Heart right ventricle (tissue), 16 donors: Measurements from ENCODE around the gene ABCD3. TPM values are rescaled to one million over a fixed set of nuclear protein-coding genes. Genes with fewer than 3 reads are reported as not detected.

ENCODE experiments used
- ATAC-seq, 8 donors: fragments of 200-7000 bp; cut with Tn5 transposase; one replicate each; pipeline ENCODE4 v1.9.1; 2020; ENCODE audit warnings: mild to moderate bottlenecking in 8 of 8, moderate library complexity in 8 of 8, moderate number of reproducible peaks in 1 of 8
- DNase-seq, 2 donors: peaks; one replicate each; pipeline ENCODE4 v3.0.0-alpha.2; 2020
- H3K27ac ChIP-seq, 10 donors: fragments of 200-600 bp; sonication (generic) in 2 of 10; one replicate each; pipeline versions ENCODE4 v1.5.0 to v1.8.0; 2020 to 2022; ENCODE audit warnings: mild to moderate bottlenecking in 3 of 10
- H3K27me3 ChIP-seq, 7 donors: fragments of 200-600 bp; one replicate each; pipeline ENCODE4 v1.8.0; 2021 to 2022; ENCODE audit warnings: mild to moderate bottlenecking in 2 of 7
- H3K36me3 ChIP-seq, 9 donors: fragments of 200-600 bp; sonication (generic) in 1 of 9; one replicate each; pipeline versions ENCODE4 v1.5.0 to v1.8.0; 2020 to 2022; ENCODE audit warnings: mild to moderate bottlenecking in 2 of 9
- H3K4me1 ChIP-seq, 9 donors: fragments of 200-600 bp; sonication (generic) in 1 of 9; one replicate each; pipeline versions ENCODE4 v1.5.0 to v1.8.0; 2020 to 2022; ENCODE audit warnings: mild to moderate bottlenecking in 4 of 9
- H3K4me3 ChIP-seq, 10 donors: fragments of 200-600 bp; sonication (generic) in 2 of 10; one replicate each; pipeline versions ENCODE4 v1.5.0 to v1.8.0; 2020 to 2022; ENCODE audit warnings: mild to moderate bottlenecking in 7 of 10, moderate library complexity in 2 of 10
- H3K9me3 ChIP-seq, 11 donors: fragments of 200-600 bp in 10 of 11; sonication (generic) in 2 of 11; one replicate each; pipeline versions ENCODE4 v1.5.0 to v1.8.0; 2013 to 2022; ENCODE audit warnings: mild to moderate bottlenecking in 2 of 11, control low read depth in 1 of 11, moderate library complexity in 1 of 11
- CTCF ChIP-seq, 9 donors: fragments of 200-600 bp; sonication (generic) in 2 of 9; IDR thresholded peaks; one replicate each; pipeline versions ENCODE4 v1.5.0 to v1.8.0; 2021 to 2022; ENCODE audit warnings: antibody characterized with exemption in 9 of 9, mild to moderate bottlenecking in 5 of 9, moderate library complexity in 1 of 9
- WGBS, 2 donors: extraction: QIAGEN DNeasy Blood & Tissue Kit; methylation state at CpG; one replicate each; pipeline ENCODE4 v1.1.7; 2013; ENCODE audit warnings: inconsistent platforms in 1 of 2; 5-methylcytosine and 5-hydroxymethylcytosine counted together
- intact Hi-C, 10 donors: fragments of 100-400 bp; cut with DNase I; formaldehyde crosslinking; loops; one replicate each; pipeline versions ENCODE4 v1.11.1 to v1.14.2; 2022
- polyA plus RNA-seq, 2 donors: library from polyadenylated mRNA; stranded (reverse); fragments of 200-250 nt; gene quantifications; one replicate each; pipeline ENCODE4 v1.2.3, GENCODE V29; 2013
- total RNA-seq, 10 donors: library from RNA; stranded (reverse); fragmentation: NEBNext Ultra II Directional in 3 of 10; extraction: Animal tissue kit (Norgen Biotek cat#: 25700) in 3 of 10; gene quantifications; one replicate each; pipeline versions ENCODE4 v1.2.1 to v1.2.4, GENCODE V29; 2021 to 2023
- donor health status: Arrhythmogenic right ventricular cardiomyopathy.
- donor health status: ischemic (EF 13 %, LVEDD 7.1; RV severe dilation, severe dysfunction).
- donor health status: healthy with polysubstance abuse.
- donor health status: DM: no; HTN: yes; CAD: no.
- donor health status: DM: no; HTN: no; CAD: no.
- donor health status: ischemic (EF 25% LVEDD 6.9; RV normal size, moderate dysfunction).
- donor health status: ischemic (EF 25% LVEDD 5.7; RV mildly dilated, moderate dysfunction).
- donor health status: healthy.
- donor health status: DM: yes; HTN: yes; CAD: no.
- donor health status: Ischemic cardiomyopathy.
- donor health status: ischemic (EF 35%, LVEDD 5.7; RV mildly dilated, moderate dysfunction).
- donor health status: nonischemic (EF 11% LVEDD 7.7; RV severe dilation, severe dysfunction).
- donor health status: DM: yes; HTN: yes; CAD: no.
- donor health status: PGD.
- donor health status: ischemic (EF 29% LVEDD 5.4; RV normal size, mild dysfunction).
- donor health status: nonischemic (EF 23%, LVEDD 6.1; RV moderate dilation, normal function).

The ABCD3 gene
- total and polyA plus RNA-seq, 12 donors: 22.2 to 90.0 (median 59.1) TPM

GRCh38 chr1:94416901-94417727 is 1.1 kb upstream of the ABCD3 start:
- H3K36me3 ChIP-seq: no peaks in the 10 kb centered on the region
- peak overlapping the region; percentile 59 to 98 (median 93) for H3K4me3 ChIP-seq
- ATAC-seq (peak; percentile 18 to 70 (median 47)), DNase-seq (peak in 1 of 2 donors; percentile 56)
- intact Hi-C loops: loop anchor here in 1 of 10 donors (5.0 kb wide), 1 partner anchor 45 kb away; no protein-coding TSS in a partner anchor
- peaks cover 0 to 4% (median 0%) of the 10 kb centered on the region in 7 donors for H3K27me3 ChIP-seq
- 22 to 24% methylated on average over 15 of the region's 15 CpGs for WGBS, 2 donors
- no peak for TF ChIP-seq CTCF (IDR thresholded peaks at IDR 0.05)
- peaks cover 0 to 42% (median 33%) of the 10 kb centered on the region in 9 donors for H3K4me1 ChIP-seq
- H3K9me3 ChIP-seq: no peaks in the 10 kb centered on the region
- H3K27ac ChIP-seq: peak overlapping the region; percentile 64 to 97 (median 92)

DNA sequence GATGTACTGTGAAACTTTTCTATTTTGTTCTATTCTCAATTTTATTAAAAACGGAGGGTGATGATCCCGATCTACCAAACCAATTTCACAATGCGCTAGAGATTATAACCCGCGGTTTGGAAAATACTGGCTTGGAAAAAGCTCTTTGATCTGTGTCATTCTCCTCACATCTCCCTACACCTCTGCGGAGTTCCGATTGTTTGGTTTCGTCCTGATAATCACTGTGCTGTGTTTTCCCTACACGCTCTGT is 536 bp upstream of the ABCD3 start:
- H3K4me1 ChIP-seq: peaks cover 0 to 45% (median 38%) of the 10 kb centered on the region in 9 donors
- intact Hi-C loops: loop anchor here in 1 of 10 donors (5.0 kb wide), 1 partner anchor 45 kb away; no protein-coding TSS in a partner anchor
- H3K27ac ChIP-seq: peak overlapping the region; percentile 64 to 97 (median 92)
- WGBS, 2 donors: 2 to 4% methylated on average over 9 of the region's 9 CpGs
- peaks cover 0 to 4% (median 0%) of the 10 kb centered on the region in 7 donors for H3K27me3 ChIP-seq
- H3K4me3 ChIP-seq: peak overlapping the region; percentile 59 to 98 (median 93)
- H3K9me3 ChIP-seq: no peaks in the 10 kb centered on the region
- TF ChIP-seq CTCF (IDR thresholded peaks at IDR 0.05): no peak
- ATAC-seq (no peak), DNase-seq (no peak)
- no peaks in the 10 kb centered on the region for H3K36me3 ChIP-seq

DNA sequence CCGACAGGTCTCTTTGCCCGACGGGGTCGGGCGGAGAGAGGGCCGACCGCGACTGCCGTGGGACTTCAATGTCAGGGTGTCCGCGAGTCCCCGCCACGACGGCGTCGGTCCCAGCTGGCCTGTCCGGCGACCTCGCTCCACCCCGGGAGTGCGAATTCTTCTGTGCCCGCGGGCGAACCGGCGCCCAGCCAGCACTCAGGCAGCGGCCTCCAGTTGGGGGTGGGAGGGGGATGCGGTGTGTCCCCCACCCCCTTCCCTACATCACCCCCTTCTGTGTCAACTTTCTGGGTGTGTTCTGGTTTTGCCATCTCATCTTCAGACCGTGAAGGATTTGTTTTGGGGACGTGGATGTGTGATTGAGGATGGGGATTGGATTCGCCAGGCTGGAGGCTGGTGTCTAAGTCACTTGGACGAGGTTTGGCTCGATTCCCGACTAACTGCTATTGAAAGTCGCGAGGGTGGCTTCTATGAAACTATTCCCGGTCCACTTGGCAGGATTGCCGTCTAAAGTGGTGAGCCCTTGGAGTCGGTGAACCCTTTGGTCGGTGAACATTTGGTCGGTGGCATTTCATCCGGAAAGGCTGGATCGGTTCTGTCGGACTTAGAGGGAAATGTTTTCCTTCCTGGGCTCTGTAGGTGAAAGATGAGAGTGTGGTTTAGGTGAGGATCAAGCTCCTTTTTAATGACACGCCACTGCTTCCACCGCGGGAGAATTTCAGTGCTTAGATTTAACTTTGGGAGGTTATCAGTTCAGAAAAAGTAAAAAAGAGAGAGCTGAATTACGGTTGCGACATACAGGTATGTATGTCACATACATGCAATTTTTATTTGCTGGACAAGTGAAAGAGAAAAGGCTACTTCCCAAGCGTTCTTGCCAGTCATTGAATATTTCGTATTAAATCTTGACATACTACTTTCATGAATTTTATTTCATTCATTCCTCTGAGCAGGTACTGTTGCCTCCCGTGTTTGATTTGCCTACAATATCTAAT is 771 bp downstream of the ABCD3 start:
- peak; percentile 61 to 67 for DNase-seq
- Histone ChIP-seq H3K36me3 (no peaks in the 10 kb centered on the region), H3K27ac (peak overlapping the region; percentile 81 to 97 (median 92)), H3K4me1 (peaks cover 0 to 58% (median 48%) of the 10 kb centered on the region in 9 donors), H3K4me3 (peak overlapping the region; percentile 59 to 98 (median 93)), H3K27me3 (no peaks in the 10 kb centered on the region), H3K9me3 (no peaks in the 10 kb centered on the region)
- intact Hi-C loops: loop anchor here in 2 of 10 donors (2.0 to 5.0 kb wide), 2 partner anchors 43 to 60 kb away; no protein-coding TSS in a partner anchor
- 2 to 3% methylated on average over 52 of the region's 52 CpGs for WGBS, 2 donors
- peak; percentile 2 to 56 (median 18) for ATAC-seq
- TF ChIP-seq CTCF (IDR thresholded peaks at IDR 0.05): no peak
